Measurements from ENCODE around the gene UGT2B7. TPM values are rescaled to one million over a fixed set of nuclear protein-coding genes. Genes with fewer than 3 reads are reported as not detected.
"Not testable (repeated sequence)": the region's sequence is repeated elsewhere in the genome, so short reads cannot be mapped to it uniquely, and the experiment has no call there.

Gene UGT2B7
- not detected in 2 replicates for total RNA-seq (2022)
- Bru-seq, nascent RNA, result not detected
- BruChase-seq, experiment 1, labeled RNA remaining after a 6-hour chase, result percentile 10 among the genes with signal in this experiment
- BruChase-seq, experiment 2, labeled RNA remaining after a 2-hour chase, result percentile 9 among the genes with signal in this experiment
- long read RNA-seq, result 0 reads

- H3K9me3 Mint-ChIP-seq (ENCODE audit: unreplicated experiment), result no peaks in the 10 kb centered on the region
- ChIA-PET POLR2A (interaction anchor here (0.6 to 1.1 kb wide), 3 partner anchors 10 to 596 kb away, joined by 3 to 4 read pairs (median 3); no protein-coding TSS in a partner anchor), CTCF (interaction anchor here (0.6 kb wide), 1 partner anchor 38 kb away, joined by 3 read pairs; no protein-coding TSS in a partner anchor)
- BruUV-seq (replicated peaks), result no TSS peak
- H3K4me1 Mint-ChIP-seq (ENCODE audit: insufficient read depth, unreplicated experiment), result peaks cover 25% of the 10 kb centered on the region
- peaks cover 6% of the 10 kb centered on the region for H3K36me3 Mint-ChIP-seq (ENCODE audit: insufficient read depth, unreplicated experiment)
- H3K27ac Mint-ChIP-seq (ENCODE audit: low read depth, unreplicated experiment), result peak within 1 kb of the TSS; percentile 80
- intact Hi-C loops (cut with micrococcal nuclease), result no loop called here
- DNase-seq (ENCODE audit: unreplicated experiment), result peak; percentile 49
- TF ChIP-seq CTCF (IDR thresholded peaks at IDR 0.05; ENCODE audit: unreplicated experiment), result no peak
- H3K27me3 Mint-ChIP-seq (ENCODE audit: insufficient read depth, unreplicated experiment), result no peaks in the 10 kb centered on the region
- no peak within 1 kb of the TSS for H3K4me3 Mint-ChIP-seq (ENCODE audit: unreplicated experiment)
Measured at GRCh38 chr4:69096111-69096656, at the start of gene UGT2B7. TSS of gene UGT2B7 (plus strand) at chr4:69096474. CDS start at chr4:69096521, 47 bp downstream.

- Mint-ChIP-seq H3K4me3 (ENCODE audit: unreplicated experiment) (no peak overlapping the region), H3K27me3 (ENCODE audit: insufficient read depth, unreplicated experiment) (no peaks in the 10 kb centered on the region), H3K36me3 (ENCODE audit: insufficient read depth, unreplicated experiment) (no peaks in the 10 kb centered on the region), H3K4me1 (ENCODE audit: insufficient read depth, unreplicated experiment) (no peaks in the 10 kb centered on the region), H3K9me3 (ENCODE audit: unreplicated experiment) (peaks cover 5% of the 10 kb centered on the region), H3K27ac (ENCODE audit: low read depth, unreplicated experiment) (no peak overlapping the region)
- no peak for DNase-seq (ENCODE audit: unreplicated experiment)
- POLR2A ChIA-PET, result no interaction called here
- BruUV-seq (replicated peaks), result no TSS peak
- CTCF ChIA-PET, result no interaction called here
- intact Hi-C loops (cut with micrococcal nuclease), result no loop called here
- no peak for TF ChIP-seq CTCF (IDR thresholded peaks at IDR 0.05; ENCODE audit: unreplicated experiment)
Measured at GRCh38 chr4:69049860-69050259, 46.4 kb upstream of the UGT2B7 start.

GRCh38 chr4:69050853-69051575, 45.3 kb upstream of the UGT2B7 start:
- H3K36me3 Mint-ChIP-seq (ENCODE audit: insufficient read depth, unreplicated experiment); H3K27me3 Mint-ChIP-seq (ENCODE audit: insufficient read depth, unreplicated experiment); H3K4me3 Mint-ChIP-seq (ENCODE audit: unreplicated experiment); H3K9me3 Mint-ChIP-seq (ENCODE audit: unreplicated experiment); intact Hi-C loops (cut with micrococcal nuclease); H3K4me1 Mint-ChIP-seq (ENCODE audit: insufficient read depth, unreplicated experiment); BruUV-seq (replicated peaks); H3K27ac Mint-ChIP-seq (ENCODE audit: low read depth, unreplicated experiment); DNase-seq (ENCODE audit: unreplicated experiment); POLR2A ChIA-PET: not testable (repeated sequence)
- CTCF ChIA-PET, result interaction anchor here (0.6 kb wide), 1 partner anchor 119 kb away, joined by 4 read pairs; no protein-coding TSS in a partner anchor

GRCh38 chr4:69051576-69051943, 44.7 kb upstream of the UGT2B7 start:
- no peak for TF ChIP-seq CTCF (IDR thresholded peaks at IDR 0.05; ENCODE audit: unreplicated experiment)
- no peak overlapping the region for H3K27ac Mint-ChIP-seq (ENCODE audit: low read depth, unreplicated experiment)
- no TSS peak for BruUV-seq (replicated peaks)
- CTCF ChIA-PET, result no interaction called here
- H3K4me3 Mint-ChIP-seq (ENCODE audit: unreplicated experiment), result no peak overlapping the region
- POLR2A ChIA-PET, result no interaction called here
- intact Hi-C loops (cut with micrococcal nuclease), result no loop called here
- no peaks in the 10 kb centered on the region for H3K27me3 Mint-ChIP-seq (ENCODE audit: insufficient read depth, unreplicated experiment)
- H3K9me3 Mint-ChIP-seq (ENCODE audit: unreplicated experiment), result peaks cover 1% of the 10 kb centered on the region
- DNase-seq (ENCODE audit: unreplicated experiment), result no peak
- no peaks in the 10 kb centered on the region for H3K36me3 Mint-ChIP-seq (ENCODE audit: insufficient read depth, unreplicated experiment)
- no peaks in the 10 kb centered on the region for H3K4me1 Mint-ChIP-seq (ENCODE audit: insufficient read depth, unreplicated experiment)

GRCh38 chr4:69053309-69053885, 42.9 kb upstream of the UGT2B7 start:
- ChIA-PET POLR2A (interaction anchor here (0.7 kb wide), 1 partner anchor 9 kb away, joined by 3 read pairs; no protein-coding TSS in a partner anchor), CTCF (interaction anchor here (0.7 kb wide), 1 partner anchor 69 kb away, joined by 3 read pairs; no protein-coding TSS in a partner anchor)
- DNase-seq (ENCODE audit: unreplicated experiment); H3K36me3 Mint-ChIP-seq (ENCODE audit: insufficient read depth, unreplicated experiment); intact Hi-C loops (cut with micrococcal nuclease); H3K9me3 Mint-ChIP-seq (ENCODE audit: unreplicated experiment); H3K4me3 Mint-ChIP-seq (ENCODE audit: unreplicated experiment); H3K27ac Mint-ChIP-seq (ENCODE audit: low read depth, unreplicated experiment); H3K27me3 Mint-ChIP-seq (ENCODE audit: insufficient read depth, unreplicated experiment); BruUV-seq (replicated peaks); H3K4me1 Mint-ChIP-seq (ENCODE audit: insufficient read depth, unreplicated experiment): not testable (repeated sequence)

GRCh38 chr4:69054033-69054432, 42.2 kb upstream of the UGT2B7 start:
- intact Hi-C loops (cut with micrococcal nuclease); H3K36me3 Mint-ChIP-seq (ENCODE audit: insufficient read depth, unreplicated experiment); POLR2A ChIA-PET; H3K4me3 Mint-ChIP-seq (ENCODE audit: unreplicated experiment); H3K9me3 Mint-ChIP-seq (ENCODE audit: unreplicated experiment); H3K4me1 Mint-ChIP-seq (ENCODE audit: insufficient read depth, unreplicated experiment); H3K27me3 Mint-ChIP-seq (ENCODE audit: insufficient read depth, unreplicated experiment); DNase-seq (ENCODE audit: unreplicated experiment); BruUV-seq (replicated peaks): not testable (repeated sequence)
- CTCF ChIA-PET, result interaction anchor here (0.7 kb wide), 1 partner anchor 68 kb away, joined by 3 read pairs; no protein-coding TSS in a partner anchor
- peak overlapping the region; percentile 75 for H3K27ac Mint-ChIP-seq (ENCODE audit: low read depth, unreplicated experiment)
